NCI-H2171 treated with DMSO at 0.1 percent for 48 hours (cell line): Measurements from ENCODE around the gene BUD31.
"Not testable (repeated sequence)": the region's sequence is repeated elsewhere in the genome, so short reads cannot be mapped to it uniquely, and the experiment has no call there.

Source experiments
- DNase-seq: peaks from one replicate; lab custom pipeline; 2025; lab: John Stamatoyannopoulos, UW

BUD31 gene

DNA sequence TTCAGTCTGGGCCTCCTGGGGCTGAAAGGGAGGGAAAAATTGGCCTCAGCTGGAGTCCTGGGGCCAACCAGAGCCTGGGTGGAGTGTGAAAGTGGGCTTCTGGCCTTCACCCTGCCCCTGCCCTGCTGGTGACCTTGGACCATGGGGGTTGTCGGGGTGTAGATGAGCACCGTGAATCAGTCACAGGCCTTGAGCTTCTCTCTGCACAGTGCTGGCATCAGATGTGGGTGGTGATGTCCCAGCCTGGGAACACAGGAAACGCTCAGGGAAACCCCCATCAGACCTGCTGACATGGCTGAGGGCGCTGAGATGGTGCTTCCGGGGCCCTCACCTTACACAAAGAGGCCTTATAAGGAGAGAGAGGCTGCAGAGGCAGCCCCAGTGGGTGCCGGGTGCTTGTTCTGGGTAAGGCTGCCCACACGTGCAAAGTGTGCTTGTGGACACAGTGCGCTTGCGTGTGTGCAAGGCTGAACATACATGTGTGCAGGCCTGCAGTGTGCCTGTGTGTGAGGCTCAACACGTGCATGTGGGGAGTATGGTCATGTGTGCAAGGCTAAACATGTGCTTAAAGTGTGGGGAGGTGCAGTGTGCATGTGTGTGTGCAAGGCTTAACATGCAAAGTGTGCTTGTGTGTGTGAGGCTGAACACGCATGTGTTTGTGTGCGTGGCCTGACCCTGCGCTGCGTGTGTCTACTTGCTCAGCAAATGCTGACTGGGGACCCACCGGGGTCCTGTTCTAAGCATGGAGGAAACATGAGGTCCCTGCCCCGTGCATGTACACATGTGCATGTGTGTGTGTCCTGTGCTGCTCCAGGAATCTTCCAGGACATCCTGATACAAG is 27.7 kb upstream of the BUD31 start:
- DNase-seq, result no peak

DNA sequence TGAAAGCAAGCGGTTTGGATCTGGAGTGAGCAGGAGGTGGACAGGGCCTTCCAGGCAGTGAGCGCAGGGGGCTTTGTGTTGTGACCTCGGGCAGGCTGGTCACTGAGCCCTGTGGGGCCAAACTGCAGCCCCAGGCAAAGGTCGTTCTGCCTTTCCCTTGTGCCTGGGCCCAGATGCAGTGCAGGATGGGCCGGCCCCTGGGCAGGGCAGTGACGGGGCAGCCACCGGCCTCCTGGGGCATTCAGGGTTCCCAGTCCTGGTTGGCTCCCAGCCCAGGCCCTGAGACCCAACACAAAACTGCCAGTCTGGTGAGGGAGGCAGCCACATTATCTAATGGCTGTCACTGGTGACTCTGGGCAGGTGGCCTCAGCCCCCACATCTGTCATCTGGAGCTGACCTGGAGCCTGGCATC is 27.1 kb upstream of the BUD31 start:
- DNase-seq, result no peak

DNA sequence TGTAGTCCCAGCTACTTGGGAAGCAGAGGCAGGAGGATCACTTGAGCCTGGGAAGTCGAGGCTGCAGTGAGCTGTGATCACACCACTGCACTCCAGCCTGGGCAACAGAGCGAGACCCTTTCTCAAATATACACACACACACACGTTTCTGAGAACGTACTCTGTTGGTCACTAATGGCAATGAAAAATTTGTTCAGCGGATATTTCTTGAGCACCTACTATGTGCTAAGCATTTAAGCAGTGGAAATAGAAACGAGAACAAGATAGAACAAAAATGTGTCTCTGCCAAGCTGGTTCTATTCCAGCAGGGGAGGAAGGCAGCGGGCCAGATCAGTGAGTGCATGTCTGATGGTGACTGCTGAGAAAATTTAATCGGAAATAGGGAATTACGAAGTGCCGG is 25.6 kb upstream of the BUD31 start:
- no peak for DNase-seq

DNA sequence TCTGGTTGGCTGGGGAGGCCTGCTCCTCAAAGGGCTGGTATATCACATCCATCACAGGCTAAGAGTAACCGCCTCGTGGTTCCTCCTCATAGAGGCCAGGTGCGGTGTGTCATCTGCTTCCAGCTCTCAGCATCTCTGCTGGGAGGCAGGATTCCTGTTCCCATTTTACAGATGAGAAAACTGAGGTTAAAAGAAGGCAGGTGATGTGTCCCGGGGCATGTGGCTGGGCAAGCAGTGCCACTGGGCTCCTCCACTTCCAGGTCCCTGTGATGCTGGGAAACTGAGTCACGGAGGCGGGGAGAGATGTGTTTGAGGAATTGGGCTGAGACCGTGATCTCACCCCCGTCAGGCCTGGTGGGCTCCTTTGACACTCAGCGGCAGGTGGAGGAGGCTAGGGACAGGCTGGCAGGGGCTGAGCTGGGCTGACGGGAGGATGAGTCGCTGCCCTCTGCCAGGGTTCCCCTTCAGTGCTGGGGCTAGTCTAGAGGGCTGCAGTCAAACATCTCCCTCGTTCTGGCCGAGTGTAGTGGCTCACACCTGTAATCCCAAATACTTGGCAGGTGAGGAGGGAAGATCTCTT is 24.9 kb upstream of the BUD31 start:
- no peak for DNase-seq

DNA sequence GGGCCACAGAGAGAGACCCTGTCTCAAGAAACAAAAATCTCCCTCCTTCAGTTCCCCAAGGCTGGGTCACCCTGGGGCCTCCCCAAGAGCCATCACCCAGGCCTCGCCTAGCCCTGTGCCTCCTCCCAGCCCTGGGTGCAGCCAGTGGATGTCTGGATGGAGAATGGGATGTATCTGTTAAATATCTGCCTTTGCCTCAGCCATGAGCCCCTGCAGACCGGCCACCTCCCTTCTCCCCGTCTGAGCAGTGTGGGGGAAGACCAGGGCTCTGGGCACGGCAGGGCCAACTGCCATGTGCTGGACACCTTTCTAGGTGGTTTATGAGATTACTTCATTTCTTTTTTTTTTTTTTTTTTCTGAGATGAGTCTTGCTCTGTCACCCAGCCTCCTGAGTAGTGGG is 24.2 kb upstream of the BUD31 start:
- no peak for DNase-seq

DNA sequence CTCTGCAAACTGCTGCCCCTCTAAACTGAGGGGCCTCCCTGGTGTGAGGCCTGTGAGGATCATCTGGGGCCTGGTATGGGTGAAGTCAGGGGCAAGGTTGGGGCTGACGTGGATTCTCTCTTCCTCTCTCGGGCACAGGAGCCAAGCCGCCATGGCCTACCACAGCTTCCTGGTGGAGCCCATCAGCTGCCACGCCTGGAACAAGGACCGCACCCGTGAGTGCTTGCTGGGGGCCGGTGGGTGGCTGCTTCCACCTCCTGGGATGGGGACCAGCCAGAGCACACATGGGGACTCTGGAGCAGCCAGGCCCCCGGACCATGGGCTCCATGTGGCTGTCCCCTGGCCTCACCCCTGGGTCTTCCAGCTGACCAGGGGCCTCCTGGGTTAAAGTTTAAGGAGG is 23.2 kb upstream of the BUD31 start:
- DNase-seq, result no peak

DNA sequence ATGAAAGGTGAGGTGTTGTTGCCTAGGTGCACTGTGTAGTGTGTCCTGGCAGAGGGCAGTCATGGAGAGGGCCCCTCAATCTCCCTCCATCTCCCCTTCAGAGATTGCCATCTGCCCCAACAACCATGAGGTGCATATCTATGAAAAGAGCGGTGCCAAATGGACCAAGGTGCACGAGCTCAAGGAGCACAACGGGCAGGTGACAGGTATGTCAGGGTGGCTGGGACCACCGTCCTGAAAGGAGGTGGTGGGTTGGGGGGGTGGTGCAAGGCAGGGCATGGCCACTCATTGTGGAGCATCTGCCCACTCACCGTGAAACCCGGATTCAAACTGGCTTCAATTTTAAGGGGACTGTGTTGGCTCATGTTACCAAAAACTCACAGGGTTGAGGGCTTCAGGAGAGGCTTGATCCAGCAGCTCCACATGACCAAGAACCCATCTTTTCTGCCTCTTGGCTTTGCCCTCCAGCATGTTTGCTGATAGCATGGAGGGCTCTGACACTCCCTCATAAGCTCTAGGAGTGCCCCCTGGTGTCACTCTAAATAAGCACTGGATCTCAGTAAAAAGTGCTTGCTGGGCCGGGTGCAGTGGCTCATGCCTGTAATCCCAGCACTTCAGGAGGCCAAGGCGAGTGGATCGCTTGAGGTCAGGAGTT is 22.1 kb upstream of the BUD31 start:
- peak; percentile 8 for DNase-seq

DNA sequence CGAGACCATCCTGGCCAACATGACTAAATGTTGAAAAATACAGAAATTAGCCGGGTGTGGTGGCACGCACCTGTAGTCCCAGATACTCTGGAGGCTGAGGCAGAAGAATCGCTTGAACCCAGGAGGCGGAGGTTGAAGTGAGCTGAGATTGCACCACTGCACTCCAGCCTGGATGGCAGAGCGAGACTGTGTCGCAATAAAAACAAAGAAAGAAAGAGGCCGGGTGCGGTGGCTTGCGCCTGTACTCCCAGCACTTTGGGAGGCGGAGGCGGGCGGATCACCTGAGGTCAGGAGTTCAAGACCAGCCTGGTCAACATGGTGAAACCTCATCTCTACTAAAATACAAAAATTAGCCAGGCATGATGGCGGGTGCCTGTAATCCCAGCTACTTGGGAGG is 21.5 kb upstream of the BUD31 start:
- not testable (repeated sequence) for DNase-seq

DNA sequence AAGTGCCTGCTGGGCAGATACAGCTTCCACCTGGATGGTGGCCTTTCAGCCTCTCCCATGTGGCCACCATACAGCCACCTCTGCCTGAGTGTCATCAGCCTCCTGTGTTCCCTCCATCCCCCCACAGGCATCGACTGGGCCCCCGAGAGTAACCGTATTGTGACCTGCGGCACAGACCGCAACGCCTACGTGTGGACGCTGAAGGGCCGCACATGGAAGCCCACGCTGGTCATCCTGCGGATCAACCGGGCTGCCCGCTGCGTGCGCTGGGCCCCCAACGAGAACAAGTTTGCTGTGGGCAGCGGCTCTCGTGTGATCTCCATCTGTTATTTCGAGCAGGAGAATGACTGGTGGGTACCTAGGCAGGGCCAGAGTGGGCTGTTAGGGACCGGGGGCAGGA is 20.9 kb upstream of the BUD31 start:
- DNase-seq, result no peak

DNA sequence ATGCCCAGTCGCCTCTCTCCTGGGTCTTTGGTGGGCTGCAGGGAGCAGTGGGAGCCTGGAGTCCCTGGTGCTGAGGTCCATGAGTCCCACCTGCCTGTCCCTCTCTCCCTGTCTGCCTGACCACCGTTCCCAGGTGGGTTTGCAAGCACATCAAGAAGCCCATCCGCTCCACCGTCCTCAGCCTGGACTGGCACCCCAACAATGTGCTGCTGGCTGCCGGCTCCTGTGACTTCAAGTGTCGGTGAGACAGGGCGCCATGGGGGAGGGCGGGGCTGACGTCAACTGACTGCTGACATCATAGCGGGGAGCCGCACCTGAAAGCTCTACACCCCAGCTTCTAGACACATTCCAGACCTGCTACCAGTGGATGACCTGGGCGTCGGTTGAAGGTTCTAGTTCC is 19.0 kb upstream of the BUD31 start:
- DNase-seq, result no peak

DNA sequence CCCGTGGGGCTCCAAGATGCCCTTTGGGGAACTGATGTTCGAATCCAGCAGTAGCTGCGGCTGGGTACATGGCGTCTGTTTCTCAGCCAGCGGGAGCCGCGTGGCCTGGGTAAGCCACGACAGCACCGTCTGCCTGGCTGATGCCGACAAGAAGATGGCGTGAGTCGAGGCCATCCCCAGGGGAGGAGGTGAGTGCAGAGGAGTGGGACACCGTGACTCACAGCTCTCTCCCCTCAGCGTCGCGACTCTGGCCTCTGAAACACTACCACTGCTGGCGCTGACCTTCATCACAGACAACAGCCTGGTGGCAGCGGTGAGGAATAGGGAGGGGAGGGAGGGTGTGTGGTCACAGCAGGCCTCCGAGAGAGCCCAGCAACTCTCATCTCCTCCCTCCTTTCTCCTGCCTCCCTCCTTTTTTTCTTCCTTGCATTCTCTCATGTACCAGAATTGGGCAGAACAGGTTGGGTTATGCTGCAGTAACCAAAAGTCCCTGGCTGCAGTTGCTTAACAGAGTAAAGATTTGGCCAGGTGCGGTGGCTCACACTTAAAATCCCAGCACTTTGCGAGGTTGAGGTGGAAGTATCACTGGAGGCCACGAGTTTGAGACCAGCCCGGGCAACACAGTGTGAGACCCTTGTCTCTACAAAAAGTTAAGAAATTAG is 17.7 kb upstream of the BUD31 start:
- no peak for DNase-seq

DNA sequence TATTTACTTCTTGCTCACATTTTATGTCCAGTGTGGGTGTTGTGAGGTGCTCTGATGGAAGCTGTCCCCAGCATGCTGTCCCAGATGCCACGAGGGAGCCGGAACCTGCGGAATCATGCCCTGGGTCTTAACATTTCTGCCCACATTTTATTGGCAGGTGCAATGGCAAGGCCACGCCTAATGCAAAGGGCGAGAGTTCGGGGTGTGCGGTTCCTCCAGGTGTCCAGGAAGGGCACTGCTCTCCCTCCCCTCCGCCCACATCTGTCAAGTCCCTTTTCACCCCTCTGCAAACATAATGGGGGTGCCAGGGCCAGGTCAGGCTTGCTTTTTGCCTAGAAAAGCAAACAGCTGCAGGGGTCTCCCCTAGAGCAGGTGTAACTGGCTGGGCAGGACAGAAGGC is 16.7 kb upstream of the BUD31 start:
- DNase-seq, result no peak

DNA sequence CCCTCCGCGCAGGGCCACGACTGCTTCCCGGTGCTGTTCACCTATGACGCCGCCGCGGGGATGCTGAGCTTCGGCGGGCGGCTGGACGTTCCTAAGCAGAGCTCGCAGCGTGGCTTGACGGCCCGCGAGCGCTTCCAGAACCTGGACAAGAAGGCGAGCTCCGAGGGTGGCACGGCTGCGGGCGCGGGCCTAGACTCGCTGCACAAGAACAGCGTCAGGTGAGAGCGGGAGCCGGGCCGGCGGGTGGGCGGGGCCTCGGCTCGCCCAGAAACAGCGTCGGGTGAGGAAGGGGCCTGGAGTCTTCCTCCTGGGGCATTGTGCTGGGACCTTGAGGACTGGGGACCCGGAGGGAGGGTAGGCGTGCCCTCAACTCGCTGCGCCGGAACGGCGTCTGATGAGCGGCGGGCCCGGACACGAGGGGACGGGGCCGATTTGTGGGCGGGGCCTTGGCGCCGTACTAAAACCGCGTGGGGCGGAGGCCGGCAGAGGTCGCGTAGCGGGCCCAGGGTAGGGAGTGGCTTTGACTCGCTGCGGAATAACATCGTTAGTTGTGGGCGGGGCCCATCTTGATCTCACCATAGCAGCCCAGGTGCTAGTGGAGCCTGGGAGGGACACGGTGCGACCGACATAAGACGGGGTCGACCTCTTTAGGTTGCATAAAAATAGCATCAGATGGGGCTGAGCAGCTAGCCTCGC is 16.0 kb upstream of the BUD31 start:
- DNase-seq, result peak; percentile 87

DNA sequence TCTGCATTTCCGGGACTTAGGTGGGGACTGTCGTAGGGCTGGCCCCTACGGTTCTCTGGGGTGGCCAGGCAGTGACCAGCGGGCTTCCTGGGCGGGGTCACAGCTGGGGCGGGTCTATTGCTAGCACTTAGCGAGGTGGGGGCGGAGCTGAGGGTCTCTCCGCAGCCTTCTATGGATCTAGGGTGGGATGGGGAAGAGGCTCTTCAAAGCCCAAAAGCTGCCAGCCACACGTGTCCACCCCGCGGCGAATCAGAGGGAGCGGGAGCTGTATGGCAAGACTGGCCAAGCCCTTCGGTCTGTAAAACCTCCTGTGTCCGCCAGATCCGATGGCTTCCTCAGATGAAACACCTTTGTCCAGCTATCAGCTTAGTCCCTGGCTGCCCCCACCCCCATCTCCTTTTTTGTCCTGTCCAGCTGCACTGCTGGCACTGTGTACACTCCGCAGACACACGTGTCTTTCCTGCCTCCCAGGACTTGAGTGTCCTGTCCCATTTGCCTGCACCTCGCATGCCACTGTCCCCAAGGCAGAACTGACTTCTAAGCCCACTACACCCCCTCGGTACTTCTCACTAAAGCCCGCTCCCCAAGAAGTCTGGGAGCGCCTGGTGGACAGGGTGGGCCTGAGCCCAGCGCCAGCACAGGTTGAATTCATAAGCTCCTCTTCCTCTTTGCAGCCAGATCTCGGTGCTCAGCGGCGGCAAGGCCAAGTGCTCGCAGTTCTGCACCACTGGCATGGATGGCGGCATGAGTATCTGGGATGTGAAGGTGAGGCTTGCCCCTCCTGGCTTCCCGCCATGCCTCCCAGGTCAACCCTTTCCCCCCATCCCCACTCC is 15.2 kb upstream of the BUD31 start:
- DNase-seq, result no peak

DNA sequence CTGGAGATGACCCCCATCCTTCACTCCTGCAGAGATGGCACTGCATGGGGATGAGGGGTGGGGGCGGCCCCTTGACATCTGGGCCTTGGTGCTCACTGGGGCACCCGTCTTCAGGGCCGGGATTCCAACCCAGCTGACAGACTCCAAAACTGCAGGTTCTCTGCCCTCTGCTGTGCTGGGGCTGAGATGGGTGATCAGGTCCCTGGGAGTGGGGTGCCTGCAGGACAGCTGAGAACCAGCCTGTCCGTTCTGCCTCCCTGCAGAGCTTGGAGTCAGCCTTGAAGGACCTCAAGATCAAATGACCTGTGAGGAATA is 14.6 kb upstream of the BUD31 start:
- DNase-seq, result no peak

DNA sequence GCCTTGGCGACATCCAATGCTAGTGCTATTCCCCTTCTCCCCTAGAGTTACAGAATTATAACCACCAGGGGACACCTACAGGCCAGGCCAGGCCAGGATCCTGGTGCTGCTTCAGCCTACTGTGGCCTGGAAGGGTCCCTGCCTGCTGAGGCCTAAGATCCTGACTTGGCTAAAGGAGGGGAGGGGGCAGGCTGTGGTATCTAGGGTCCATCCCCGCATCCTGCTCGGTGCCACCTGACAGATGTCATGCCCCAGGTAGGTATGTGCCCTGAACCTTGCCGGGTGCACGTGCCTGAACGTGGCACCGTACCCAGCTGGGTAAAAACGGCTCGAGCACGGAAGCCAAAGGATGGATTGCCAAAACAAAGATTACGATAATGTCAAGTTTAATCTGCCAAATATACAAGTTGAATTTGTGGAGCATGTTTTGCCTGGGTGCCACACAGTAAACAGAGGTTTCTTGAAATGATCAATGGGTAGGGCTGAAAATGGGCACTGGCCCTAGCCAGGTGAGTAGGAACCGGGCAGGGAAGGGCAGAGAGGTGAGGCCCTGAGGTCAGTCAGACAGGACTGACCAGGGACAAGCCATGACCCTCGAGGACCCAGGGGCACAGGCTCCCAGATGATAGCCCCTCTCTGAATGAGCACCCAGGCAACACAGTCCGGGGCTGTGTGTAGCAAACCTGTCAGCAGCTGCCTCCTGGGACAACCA is 13.0 kb upstream of the BUD31 start:
- no peak for DNase-seq

DNA sequence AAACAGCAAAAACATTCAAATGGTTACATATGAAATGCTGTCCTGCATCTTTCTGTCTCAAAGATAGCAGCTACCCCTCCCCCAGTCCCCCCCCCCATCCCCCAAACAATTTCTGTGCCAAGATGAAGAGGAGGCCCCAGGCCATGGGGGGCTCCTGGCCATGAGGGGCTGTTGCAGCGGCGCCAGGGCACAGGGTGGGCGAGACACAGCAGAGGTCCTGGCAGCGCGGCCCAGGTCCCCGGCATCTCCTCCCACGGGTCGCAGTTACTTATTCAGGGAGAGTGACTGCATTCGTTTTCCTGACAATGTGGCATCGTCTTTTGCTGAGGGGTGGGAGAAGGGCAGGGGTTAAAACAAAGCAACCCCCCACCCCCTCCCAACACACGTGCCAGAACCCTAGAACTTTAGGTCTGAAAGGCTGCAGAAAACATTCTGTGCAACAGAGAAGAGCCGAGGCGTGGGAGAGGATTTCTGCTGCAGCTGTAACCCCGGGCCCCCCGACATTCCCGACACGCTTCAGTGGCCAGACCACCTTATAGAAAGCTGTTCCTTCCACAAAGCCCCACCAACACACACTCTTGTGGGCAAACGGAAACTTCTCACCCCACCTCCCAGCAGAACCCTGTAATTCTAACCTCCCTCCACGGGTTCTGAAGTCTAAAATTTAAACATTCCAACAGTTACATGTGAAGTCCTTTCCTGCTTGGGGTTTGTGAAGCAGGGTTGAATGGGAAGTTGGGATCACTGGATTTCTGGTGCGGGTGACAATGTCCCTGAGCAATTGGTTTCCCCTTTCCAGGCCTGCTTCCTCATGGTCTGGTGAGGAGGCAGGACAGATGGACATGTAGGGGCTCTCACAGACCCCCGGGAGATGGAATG is 12.1 kb upstream of the BUD31 start:
- DNase-seq, result no peak

DNA sequence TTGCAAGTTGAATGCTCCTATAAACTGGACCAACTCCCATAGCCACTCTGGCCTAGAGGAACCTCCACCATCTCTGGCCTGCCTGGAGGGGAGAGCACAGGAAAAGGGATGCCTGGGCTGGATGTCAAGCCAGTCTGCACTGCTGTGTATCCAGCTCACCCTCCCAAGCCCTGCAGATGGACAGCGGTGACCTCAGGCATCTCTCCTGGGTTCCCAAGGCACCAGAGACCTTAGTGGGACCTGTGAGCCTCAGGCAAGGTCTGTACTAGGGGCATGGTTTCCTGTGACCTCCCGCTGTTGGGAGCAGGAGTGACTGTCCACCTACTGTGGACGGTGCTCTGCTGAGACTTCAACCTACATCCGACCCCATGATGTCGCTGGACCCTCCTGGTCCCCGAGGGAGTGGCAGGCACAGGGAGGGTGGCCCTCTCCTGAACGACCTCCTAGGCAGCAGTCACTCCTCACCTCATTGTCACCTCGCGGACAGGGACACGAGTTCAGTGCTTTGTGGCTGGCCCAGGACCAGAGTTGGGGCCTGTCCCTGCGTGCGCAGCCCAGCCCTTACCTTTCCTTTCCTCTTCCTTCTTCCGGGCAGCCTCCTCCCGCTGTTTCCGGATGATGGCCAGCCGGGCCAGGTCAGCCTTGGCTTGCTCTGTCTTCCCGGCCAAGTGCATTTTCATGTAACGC is 11.3 kb upstream of the BUD31 start:
- no peak for DNase-seq

DNA sequence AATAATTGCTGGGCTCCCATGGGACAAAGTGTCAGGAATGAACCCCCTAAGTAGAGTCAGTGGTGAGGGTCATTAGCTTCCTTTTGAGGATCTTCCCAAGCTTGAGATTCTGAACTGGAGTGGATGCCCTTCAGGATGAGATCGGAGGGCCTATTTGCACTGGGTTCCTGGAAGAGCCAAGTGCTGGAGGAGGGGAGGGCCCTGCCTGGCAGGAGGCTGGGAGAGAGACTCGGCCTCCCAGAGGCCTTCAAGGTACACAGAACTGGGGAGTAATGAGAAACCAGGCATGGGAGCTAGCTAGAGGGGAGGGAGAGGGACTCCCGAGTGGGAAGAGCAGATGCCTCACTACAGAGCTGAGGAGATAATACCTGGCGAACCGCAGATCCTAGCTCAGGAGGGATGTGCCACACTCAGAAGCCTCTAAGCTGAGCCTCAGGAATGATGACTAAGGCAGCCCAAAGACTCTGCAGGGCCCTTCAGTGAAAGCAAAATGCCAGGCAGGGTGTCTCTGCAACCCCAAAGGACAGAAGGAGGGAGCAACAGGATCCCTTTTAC is 9.8 kb upstream of the BUD31 start:
- DNase-seq, result no peak
